Sciatic nerve (tissue), 2 donors: ENCODE measurements around the gene ATP1B3. TPM values are rescaled to one million over a fixed set of nuclear protein-coding genes. Genes with fewer than 3 reads are reported as not detected.
"Not testable (repeated sequence)": the region's sequence is repeated elsewhere in the genome, so short reads cannot be mapped to it uniquely, and the experiment has no call there.

ENCODE experiments used
- ATAC-seq: fragments of 200-7000 bp; cut with Tn5 transposase; one replicate; pipeline ENCODE4 v1.9.1; 2020; ENCODE audit warnings: mild to moderate bottlenecking, moderate library complexity
- DNase-seq: peaks from one replicate; pipeline ENCODE4 v3.0.0-alpha.2; 2020; ENCODE audit warnings: low spot score
- intact Hi-C: fragments of 100-400 bp; cut with DNase I; formaldehyde crosslinking; loops from one replicate; pipeline ENCODE4 v1.14.2; 2022
- total RNA-seq: library from RNA; stranded (reverse); fragmentation: NEBNext Ultra II Directional; extraction: Animal tissue kit (Norgen Biotek cat#: 25700); gene quantifications from one replicate; pipeline ENCODE4 v1.2.1, GENCODE V29; 2021
- donor health status: DM: no; HTN: no; CAD: no.
- donor health status: DM: no; HTN: no; CAD: no.

ATP1B3 gene
- total RNA-seq, 1 donor from 2014 or later: 126 TPM

DNA sequence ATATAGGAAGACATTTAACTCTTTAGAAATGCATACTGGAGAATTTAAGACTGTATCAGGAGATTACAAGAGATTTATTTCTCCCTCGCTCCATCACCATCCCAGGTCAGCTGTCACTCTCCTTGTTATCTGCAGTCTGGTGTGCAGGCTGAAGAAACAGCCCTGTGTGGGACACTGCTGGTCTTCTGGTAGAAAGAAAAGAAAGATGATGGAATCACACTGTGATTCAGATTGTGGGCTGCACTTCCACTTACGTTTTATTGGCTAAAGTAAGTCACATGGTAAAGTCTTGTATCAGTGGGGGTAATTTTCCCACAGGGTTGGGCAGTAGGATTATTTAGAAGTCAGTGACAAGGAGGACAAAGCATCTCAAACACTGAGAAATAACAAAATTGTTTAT, 18.1 kb upstream of the ATP1B3 start:
- intact Hi-C loops: no loop called here
- no peak for ATAC-seq
- DNase-seq: no peak

DNA sequence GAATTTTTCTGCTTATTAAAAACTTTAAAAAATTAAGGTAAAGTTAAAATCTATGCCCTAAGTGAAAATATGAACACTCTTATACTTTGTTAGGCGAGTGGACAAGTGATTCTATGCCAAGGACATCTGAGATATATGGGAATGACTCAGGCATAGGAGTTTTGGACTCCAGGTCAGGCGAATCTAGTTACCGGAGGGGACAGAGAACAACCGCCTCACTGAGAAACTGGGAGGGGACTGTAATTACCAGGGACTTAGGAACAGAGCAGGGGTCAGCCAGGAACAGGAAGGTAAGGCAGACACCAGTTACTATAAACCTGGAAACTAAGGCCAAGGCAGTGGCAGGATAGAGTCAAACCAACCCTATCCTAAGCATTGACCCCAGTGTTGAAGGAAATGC, 16.8 kb upstream of the ATP1B3 start:
- intact Hi-C loops: loop anchor here (10.0 kb wide), 1 partner anchor 1595 kb away; no protein-coding TSS in a partner anchor
- no peak for DNase-seq
- no peak for ATAC-seq

DNA sequence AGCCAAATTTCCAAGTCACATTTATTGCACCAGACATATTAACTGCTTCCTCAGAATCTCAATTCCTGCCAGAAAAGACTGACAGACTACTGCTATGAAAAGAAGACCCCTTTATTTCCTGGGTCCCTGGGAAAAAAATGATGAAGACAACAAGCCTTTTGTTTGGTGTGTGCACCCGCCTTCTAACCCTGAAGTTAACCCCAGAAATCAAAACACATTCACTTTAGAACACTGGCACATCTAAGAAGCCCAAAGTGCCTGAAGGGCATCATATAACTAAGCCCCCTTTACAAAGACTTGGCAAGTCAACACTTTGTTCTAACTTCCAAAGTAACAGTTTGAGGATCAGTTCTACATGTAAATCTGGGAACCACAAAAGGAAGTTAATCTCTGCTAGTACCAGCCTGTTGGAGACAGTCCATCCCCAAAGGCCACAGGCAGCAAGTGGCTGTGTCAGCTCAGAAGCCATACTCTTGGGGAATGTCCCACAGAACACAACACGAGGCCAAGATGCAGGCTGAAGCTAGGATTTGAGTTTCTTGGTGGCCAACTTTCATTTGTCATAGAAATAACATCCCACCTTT, 16.3 kb upstream of the ATP1B3 start:
- intact Hi-C loops: loop anchor here (10.0 kb wide), 1 partner anchor 1595 kb away; no protein-coding TSS in a partner anchor
- DNase-seq: no peak
- no peak for ATAC-seq

DNA sequence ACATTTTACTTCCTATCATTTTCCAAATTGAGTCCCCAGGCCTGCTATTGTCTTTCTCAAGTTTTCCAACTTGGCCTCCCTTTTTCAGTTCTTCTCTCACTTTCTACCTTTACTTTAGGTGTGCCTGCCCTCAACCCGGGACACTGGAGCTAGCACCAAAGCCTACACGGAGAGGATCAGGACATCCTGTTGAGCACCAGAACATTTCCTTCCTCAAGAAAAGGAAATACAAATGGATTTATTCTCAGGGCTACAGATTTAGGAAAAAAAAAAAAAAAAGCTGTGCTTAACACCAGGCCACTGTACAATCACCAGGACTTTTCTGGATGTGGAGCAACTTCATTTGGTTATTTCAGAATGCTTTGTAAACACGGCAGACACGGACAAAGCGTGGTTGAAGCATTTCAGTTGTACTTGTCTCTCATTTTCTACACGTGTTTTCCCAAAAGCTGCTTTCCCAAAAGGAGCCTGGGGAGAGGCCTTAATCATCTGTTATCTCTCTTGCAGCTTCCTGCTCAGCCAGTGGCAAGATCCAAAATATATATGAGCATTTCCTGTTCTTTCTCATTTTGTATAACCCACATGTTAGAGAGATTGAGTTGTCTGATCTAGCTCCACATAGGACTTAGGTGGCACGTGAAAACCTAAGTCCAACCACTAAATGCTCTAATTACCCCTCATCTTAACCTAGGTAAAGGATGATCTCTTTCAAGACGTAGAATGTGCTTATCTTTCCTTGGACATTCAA, 15.5 kb upstream of the ATP1B3 start:
- DNase-seq: no peak
- intact Hi-C loops: loop anchor here (10.0 kb wide), 1 partner anchor 1596 kb away; no protein-coding TSS in a partner anchor
- no peak for ATAC-seq

DNA sequence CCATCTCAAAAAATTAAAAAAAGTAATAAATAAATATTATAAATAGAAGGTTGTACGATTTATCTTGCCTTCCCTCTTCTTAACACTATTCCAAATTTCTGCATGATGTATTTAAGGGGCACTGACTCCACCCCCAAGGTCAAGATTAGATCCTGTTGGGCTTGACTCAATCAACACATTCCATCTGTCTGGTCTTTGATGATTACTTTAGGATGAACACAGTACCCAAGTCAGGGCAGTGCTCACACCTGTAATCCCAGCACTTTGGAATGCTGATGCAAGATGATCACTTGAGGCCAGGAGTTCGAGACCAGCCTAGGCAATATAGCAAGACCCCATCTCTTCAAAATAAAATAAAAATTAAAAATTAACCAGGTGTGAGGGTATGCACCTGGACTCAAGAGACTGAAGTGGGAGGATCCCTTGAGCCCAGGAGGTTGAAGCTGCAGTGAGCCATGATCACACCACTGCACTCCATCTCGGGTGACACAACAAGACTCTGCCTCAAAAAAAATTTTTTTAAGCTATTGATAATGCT, 14.1 kb upstream of the ATP1B3 start:
- no peak for ATAC-seq
- intact Hi-C loops: loop anchor here (10.0 kb wide), 1 partner anchor 1598 kb away; no protein-coding TSS in a partner anchor

DNA sequence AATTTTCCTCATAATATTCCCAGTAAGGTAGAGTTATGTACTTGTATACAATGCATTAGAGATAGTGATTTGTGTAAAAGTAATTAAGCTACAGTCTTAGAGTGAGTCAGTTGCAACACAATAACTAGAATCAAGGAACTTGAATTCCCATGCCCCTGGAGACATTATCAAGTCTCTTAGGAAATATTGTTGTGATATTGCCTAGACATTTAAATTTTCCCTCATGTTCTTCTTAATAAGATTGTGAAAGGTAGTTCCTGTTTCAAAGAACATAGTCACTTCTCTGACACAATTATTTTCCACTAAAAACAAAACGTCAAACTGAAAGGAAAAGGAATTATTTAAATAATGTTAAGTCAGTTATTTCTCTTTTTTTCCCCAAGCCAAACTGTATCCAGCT, 13.0 kb upstream of the ATP1B3 start:
- DNase-seq (no peak), ATAC-seq (peak; percentile 58)
- intact Hi-C loops: loop anchor here (10.0 kb wide), 1 partner anchor 1599 kb away; no protein-coding TSS in a partner anchor

More for the DNA sequence above, 14.1 kb upstream of the ATP1B3 start:
- DNase-seq: no peak

DNA sequence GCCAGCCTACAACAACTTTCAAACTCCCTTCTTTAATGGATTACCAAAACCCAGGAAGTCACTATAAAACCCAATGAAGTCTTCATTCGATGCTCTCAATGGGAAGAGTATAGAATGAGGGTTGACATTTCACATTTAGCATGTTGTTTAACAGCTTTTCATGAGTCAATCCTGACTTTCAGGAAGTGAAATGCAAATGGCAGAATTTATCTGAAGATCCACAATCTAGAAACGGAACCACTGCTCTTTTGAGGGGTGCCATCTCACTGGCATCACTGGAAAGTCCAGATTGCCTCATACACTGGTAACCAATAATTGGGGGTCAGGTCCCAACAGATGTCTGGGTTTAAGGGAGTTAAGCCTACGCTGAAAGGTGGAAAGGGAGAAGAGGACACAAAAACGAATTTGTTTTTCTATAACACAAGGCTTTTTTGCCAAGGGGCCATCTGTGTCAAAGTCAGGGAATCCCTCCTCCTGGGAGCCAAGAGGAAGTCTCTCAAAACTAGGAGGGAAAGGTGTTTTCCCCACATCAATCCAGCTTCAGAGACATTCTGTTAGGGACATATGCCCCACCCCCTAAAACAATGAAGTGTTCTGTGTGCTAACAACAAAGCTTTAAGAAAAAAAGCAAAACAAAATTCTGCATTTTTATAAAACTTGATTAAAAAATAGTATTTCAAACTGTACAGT, 12.0 kb upstream of the ATP1B3 start:
- intact Hi-C loops: loop anchor here (10.0 kb wide), 1 partner anchor 1600 kb away; no protein-coding TSS in a partner anchor
- DNase-seq (no peak), ATAC-seq (no peak)

DNA sequence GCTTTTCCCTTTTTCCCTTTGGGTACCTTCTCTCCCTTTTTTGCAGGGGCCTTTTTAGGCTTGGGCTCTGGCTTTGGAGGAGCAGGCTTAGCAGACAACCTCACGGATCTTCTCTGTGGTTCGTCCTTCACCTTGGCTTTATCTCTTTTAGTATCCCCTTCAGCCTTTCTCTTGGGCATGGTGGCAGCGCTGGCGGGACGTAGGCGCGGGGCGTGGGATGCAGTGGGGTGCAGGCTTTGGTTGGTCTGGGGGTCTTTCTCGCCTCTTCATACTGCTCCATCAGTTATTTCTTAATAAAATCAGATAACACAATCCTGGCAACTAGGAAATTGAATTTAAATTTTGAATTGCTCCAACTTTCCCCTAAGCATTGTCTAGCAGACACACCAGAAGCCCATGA, 11.3 kb upstream of the ATP1B3 start:
- intact Hi-C loops: loop anchor here (10.0 kb wide), 1 partner anchor 1600 kb away; no protein-coding TSS in a partner anchor
- DNase-seq (no peak), ATAC-seq (no peak)

DNA sequence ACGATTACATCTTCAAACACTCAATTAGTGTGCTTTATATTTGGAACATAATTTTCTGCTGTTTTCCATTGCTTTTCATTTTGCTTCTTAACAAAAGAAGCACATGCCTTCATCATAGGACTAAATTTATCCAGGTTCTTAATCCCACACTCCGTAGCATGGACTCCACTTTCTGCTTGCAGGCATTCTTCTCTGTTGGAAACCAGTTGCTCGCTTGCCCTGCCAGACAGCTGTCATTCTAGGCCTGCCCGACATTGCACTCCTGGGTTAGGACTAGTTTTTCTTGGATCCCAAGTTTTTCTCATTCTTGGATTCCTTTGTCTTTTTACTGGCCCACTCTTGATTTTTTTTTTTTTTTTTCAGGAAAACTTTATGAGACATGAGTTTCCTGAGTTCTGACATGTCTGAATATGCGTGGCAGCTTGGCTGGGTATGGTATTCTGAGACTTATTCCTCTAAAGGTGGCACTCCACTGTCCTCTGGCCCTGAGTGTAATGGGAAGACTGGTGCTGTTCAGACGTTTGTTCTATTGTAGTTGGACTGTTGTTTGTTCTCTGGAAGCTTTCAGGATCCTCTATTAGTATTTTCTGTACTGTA, 6.3 kb upstream of the ATP1B3 start:
- no peak for ATAC-seq
- DNase-seq: no peak
- intact Hi-C loops: loop anchor here (10.0 kb wide), 1 partner anchor 135 kb away; the partner anchor contains the start of gene RNF7

DNA sequence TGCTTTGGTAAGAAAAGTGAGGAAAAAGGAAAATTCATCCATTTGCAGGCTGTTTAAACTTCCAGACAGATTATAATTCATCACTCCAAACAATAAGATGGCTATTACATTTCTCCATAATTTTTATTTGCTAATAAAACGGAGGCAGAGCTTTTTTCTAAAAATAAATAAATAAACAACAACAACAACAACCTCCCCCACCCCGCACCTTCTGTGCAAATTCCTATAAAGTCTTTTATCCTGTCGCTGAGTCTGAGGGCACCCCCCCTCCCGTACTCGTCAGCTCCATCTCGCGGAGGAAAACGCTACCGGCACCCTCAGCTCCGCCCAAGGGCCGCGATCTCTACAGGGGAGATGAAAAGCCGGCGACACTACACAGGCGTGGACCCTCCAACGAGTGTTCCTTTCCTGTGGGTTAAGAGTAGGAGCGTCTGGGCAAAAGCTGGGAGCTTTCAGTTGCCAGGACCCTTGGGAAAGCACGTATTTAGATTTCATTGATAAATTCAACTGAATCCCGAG, 1.0 kb upstream of the ATP1B3 start:
- intact Hi-C loops: loop anchor here (10.0 kb wide), 1 partner anchor 141 kb away; the partner anchor contains the start of gene RNF7
- DNase-seq (peak; percentile 92), ATAC-seq (peak; percentile 94)

DNA sequence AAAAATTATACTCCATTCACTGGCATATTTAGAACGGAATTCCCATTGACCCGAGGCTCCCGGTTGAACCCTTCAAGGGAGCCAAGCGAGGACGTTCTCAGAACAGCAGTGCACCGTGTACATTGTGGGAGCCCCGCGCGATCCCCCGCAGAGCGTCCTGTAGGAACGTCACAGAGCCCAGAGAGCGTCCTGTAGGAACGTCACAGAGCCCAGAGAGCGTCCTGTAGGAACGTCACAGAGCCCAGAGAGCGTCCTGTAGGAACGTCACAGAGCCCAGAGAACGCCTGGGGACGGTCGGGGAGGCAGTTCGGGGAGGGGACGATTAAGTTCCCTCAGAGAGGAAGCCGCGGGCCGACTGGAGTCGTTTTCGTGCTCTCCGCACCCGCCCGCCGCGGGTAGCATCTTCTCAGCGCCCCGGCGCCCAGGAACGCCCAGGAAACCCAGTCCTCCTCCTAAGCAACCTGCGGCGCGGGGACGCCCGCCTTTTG, 506 bp upstream of the ATP1B3 start:
- intact Hi-C loops: loop anchor here (10.0 kb wide), 1 partner anchor 141 kb away; the partner anchor contains the start of gene RNF7
- ATAC-seq (peak; percentile 92), DNase-seq (peak; percentile 82)

DNA sequence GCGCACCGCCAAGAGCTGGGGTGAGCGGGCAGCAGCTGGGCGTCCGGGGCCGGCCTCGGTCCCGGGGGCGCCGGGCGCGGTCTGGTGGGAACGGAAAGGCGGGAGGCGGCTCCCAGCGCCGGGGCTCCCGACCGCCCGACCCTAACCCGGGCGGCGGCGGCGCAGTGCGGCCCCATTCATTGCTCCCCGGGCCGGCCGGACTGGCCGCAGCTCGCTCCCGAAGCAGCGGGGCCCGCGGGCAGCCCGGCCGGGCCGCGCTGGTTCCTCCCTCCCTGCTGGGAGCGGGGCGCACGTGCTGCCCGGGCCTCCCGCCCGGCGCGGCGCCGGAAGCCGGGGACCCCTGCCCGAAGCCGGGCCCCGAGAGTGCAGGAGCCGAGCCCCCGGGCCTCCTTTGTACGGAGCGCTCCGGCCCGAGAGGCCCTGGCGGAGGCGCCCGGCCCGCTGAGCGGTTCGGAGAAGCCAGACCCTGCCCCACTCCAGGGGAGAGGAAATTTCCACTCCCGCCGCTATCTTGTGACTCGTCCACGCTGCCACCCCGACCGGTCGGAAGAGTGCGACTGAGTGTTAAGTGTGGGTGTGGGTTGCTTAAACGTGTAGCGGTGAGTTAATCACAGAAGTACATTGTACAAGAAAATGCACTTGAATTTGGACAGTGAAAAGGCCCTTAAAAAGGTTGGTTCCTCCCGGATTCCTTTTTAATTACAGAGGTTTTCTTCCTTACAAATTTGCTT, 613 bp downstream of the ATP1B3 start:
- intact Hi-C loops: loop anchor here (10.0 kb wide), 1 partner anchor 142 kb away; the partner anchor contains the start of gene RNF7
- DNase-seq (peak; percentile 75), ATAC-seq (peak; percentile 5)

DNA sequence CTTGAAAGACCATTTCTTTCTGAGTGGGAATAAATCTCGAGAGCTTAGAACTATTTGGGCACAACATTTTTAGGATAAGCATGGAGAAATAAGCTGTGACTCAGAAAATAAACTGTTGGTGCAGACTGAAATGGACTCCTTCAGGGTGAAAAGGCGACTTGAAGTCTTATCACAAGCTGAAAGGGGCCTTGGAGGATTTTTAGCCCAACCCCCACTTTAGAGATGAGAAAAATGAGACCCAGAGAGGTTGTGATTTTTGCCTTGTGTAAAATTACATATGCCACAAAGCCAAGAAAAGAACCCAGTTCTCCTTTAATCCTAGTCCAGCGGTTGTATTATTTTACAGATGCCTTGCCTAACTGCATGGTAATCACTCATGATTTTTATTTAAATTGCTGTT, 1.5 kb downstream of the ATP1B3 start:
- no peak for ATAC-seq
- intact Hi-C loops: loop anchor here (10.0 kb wide), 1 partner anchor 143 kb away; the partner anchor contains the start of gene RNF7
- no peak for DNase-seq

DNA sequence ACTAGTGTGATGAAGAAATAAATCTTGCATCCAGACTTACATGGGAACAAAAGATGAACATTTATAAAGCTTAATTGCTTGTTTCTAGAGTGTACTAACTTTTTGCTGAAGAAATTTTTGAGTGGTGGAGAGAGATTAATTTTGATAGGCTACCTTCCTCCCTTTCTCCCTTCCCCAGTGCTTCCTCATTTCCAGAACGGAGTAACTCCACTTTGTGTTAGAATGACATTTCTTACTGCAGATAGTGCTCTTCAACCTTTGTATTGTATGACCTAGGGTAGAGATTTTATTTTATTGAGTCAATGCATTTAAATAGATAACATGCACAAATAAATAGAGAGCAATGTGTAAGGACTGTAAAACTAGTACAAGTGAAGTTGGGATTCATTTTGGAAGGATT, 1.9 kb downstream of the ATP1B3 start:
- ATAC-seq (no peak), DNase-seq (no peak)
- intact Hi-C loops: loop anchor here (10.0 kb wide), 1 partner anchor 144 kb away; the partner anchor contains the start of gene RNF7

DNA sequence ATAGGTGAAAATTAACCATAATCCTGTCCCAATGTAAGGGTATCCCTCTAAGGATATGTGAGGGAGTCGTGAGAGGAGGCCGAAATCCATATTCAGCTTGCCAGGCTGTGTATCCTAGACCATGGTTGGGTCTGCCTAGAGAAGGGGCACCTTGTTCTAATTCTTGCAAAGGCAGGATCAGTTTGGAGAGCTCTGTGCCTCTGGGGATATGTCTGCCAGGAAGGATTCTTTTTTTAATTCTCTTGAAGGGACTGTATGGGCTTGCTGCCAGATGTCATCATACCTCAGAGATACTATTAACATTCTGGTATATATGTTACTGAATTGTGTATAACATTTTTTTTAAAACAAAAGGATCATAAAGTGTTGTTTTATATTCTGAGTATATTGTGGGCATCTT, 2.4 kb downstream of the ATP1B3 start:
- ATAC-seq (no peak), DNase-seq (no peak)
- intact Hi-C loops: loop anchor here (10.0 kb wide), 1 partner anchor 144 kb away; the partner anchor contains the start of gene RNF7

DNA sequence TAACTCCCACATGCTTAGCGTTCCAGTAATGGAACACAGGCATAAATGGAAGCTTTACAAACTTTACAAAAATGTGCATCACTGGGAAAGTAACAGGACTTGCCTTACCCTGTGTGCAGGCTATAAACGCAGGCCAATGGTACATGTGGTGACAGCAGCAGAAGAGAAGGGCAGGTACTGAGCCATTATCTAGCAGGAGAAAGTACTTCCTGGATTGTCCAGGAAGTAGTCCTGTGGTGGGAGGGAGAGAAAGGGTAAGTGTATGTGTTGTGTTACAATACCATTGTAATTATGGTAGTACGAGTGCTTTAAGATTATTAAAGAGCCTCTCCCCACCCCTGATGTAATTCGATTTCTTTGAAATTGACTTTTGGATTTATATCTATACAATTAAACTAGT, 5.3 kb downstream of the ATP1B3 start:
- intact Hi-C loops: no loop called here
- no peak for DNase-seq
- no peak for ATAC-seq

DNA sequence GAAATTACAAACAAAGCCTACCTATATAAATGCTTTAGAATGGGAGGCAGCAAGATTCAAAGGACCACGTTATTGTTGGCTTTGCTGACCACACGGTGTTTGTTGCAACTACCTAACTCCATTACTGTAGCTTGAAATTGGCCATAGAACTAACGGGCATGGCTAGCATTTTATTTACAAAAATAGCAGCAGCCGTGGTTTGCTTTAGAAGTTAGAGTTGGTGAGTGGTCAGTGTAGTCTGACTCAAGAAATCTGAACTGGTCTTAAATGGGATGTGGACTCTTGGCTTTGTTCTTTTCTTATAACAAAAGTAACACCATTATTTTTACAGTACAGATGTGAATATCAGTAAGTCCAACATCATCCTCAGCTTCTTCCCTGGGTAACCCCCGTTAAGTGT, 10.6 kb downstream of the ATP1B3 start:
- intact Hi-C loops: no loop called here
- DNase-seq (no peak), ATAC-seq (no peak)

DNA sequence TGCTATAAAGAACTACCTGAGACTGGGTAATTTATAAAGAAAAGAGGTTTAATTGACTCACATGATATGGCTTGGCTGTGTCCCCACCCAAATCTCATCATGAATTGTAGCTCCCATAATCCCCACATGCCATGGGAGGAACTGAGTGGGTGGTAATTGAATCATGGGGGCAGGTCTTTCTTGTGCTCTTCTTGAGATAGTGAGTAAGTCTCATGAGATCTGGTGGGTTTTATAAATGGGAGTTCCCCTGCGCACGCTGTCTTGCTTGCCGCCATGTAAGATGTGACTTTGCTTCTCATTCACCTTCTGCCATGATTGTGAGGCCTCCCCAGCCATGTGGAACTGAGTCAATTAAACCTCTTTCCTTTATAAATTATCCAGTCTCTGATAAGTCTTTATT, 12.1 kb downstream of the ATP1B3 start:
- DNase-seq, ATAC-seq, intact Hi-C loops: not testable (repeated sequence)
